Measurements from ENCODE around the gene PLEKHH2. TPM values are rescaled to one million over a fixed set of nuclear protein-coding genes. Genes with fewer than 3 reads are reported as not detected.
"Not testable (repeated sequence)": the region's sequence is repeated elsewhere in the genome, so short reads cannot be mapped to it uniquely, and the experiment has no call there.

The PLEKHH2 gene
- total and polyA plus RNA-seq, 2 donors = 7.0 to 53.6 TPM

- Histone ChIP-seq H3K4me1 (ENCODE audit: insufficient read depth) (no peaks in the 10 kb centered on the region), H3K4me3 (ENCODE audit: low read depth, low read length) (no peak overlapping the region), H3K27ac (ENCODE audit: low read depth) (no peak overlapping the region), H3K36me3 (ENCODE audit: insufficient read depth) (no peaks in the 10 kb centered on the region)
- 54% methylated on average over 2 of the region's 2 CpGs for WGBS
- no peak for DNase-seq (ENCODE audit: extremely low spot score)
Measured at GRCh38 chr2:43714164-43714563, 77.1 kb downstream of the PLEKHH2 start.

- H3K4me3 ChIP-seq (ENCODE audit: low read depth, low read length) = no peak overlapping the region
- no peak for DNase-seq (ENCODE audit: extremely low spot score)
- H3K36me3 ChIP-seq (ENCODE audit: insufficient read depth) = no peaks in the 10 kb centered on the region
- 94% methylated on average over 4 of the region's 4 CpGs for WGBS
- no peaks in the 10 kb centered on the region for H3K4me1 ChIP-seq (ENCODE audit: insufficient read depth)
- H3K27ac ChIP-seq (ENCODE audit: low read depth) = no peak overlapping the region
Measured at GRCh38 chr2:43715300-43716098, 78.4 kb downstream of the PLEKHH2 start.

- no peak overlapping the region for H3K4me3 ChIP-seq (ENCODE audit: low read depth, low read length)
- no peaks in the 10 kb centered on the region for H3K4me1 ChIP-seq (ENCODE audit: insufficient read depth)
- H3K27ac ChIP-seq (ENCODE audit: low read depth) = no peak overlapping the region
- no peaks in the 10 kb centered on the region for H3K36me3 ChIP-seq (ENCODE audit: insufficient read depth)
- no peak for DNase-seq (ENCODE audit: extremely low spot score)
Measured at GRCh38 chr2:43717322-43717721, 80.3 kb downstream of the PLEKHH2 start.

GRCh38 chr2:43718530-43719124, 81.6 kb downstream of the PLEKHH2 start:
- Histone ChIP-seq H3K36me3 (ENCODE audit: insufficient read depth) (no peaks in the 10 kb centered on the region), H3K27ac (ENCODE audit: low read depth) (no peak overlapping the region), H3K4me3 (ENCODE audit: low read depth, low read length) (no peak overlapping the region), H3K4me1 (ENCODE audit: insufficient read depth) (no peaks in the 10 kb centered on the region)
- no peak for DNase-seq (ENCODE audit: extremely low spot score)
- WGBS = 59% methylated on average over 5 of the region's 5 CpGs

- H3K27ac ChIP-seq (ENCODE audit: low read depth) = no peak overlapping the region
- no peaks in the 10 kb centered on the region for H3K4me1 ChIP-seq (ENCODE audit: insufficient read depth)
- no peaks in the 10 kb centered on the region for H3K36me3 ChIP-seq (ENCODE audit: insufficient read depth)
- peak; percentile 23 for DNase-seq (ENCODE audit: extremely low spot score)
- H3K4me3 ChIP-seq (ENCODE audit: low read depth, low read length) = no peak overlapping the region
- WGBS = 53% methylated on average over 4 of the region's 4 CpGs
Measured at GRCh38 chr2:43724728-43725526, 87.9 kb downstream of the PLEKHH2 start.

GRCh38 chr2:43725711-43726246, 88.7 kb downstream of the PLEKHH2 start:
- H3K4me1 ChIP-seq (ENCODE audit: insufficient read depth) = no peaks in the 10 kb centered on the region
- 97% methylated on average over 3 of the region's 3 CpGs for WGBS
- H3K27ac ChIP-seq (ENCODE audit: low read depth) = no peak overlapping the region
- DNase-seq (ENCODE audit: extremely low spot score) = no peak
- no peak overlapping the region for H3K4me3 ChIP-seq (ENCODE audit: low read depth, low read length)
- H3K36me3 ChIP-seq (ENCODE audit: insufficient read depth) = no peaks in the 10 kb centered on the region

GRCh38 chr2:43726961-43727633, 90.0 kb downstream of the PLEKHH2 start:
- not testable (repeated sequence) for H3K4me1 ChIP-seq (ENCODE audit: insufficient read depth); H3K4me3 ChIP-seq (ENCODE audit: low read depth, low read length); DNase-seq (ENCODE audit: extremely low spot score); H3K27ac ChIP-seq (ENCODE audit: low read depth); H3K36me3 ChIP-seq (ENCODE audit: insufficient read depth)
- 62% methylated on average over 11 of the region's 14 CpGs for WGBS

- DNase-seq (ENCODE audit: extremely low spot score) = no peak
- Histone ChIP-seq H3K4me3 (ENCODE audit: low read depth, low read length) (no peak overlapping the region), H3K27ac (ENCODE audit: low read depth) (no peak overlapping the region), H3K4me1 (ENCODE audit: insufficient read depth) (no peaks in the 10 kb centered on the region), H3K36me3 (ENCODE audit: insufficient read depth) (no peaks in the 10 kb centered on the region)
- WGBS = 99% methylated on average over 2 of the region's 2 CpGs
Measured at GRCh38 chr2:43727634-43728014, 90.6 kb downstream of the PLEKHH2 start.

GRCh38 chr2:43729491-43730174, 92.6 kb downstream of the PLEKHH2 start:
- H3K4me3 ChIP-seq (ENCODE audit: low read depth, low read length) = no peak overlapping the region
- H3K27ac ChIP-seq (ENCODE audit: low read depth) = no peak overlapping the region
- DNase-seq (ENCODE audit: extremely low spot score) = no peak
- no peaks in the 10 kb centered on the region for H3K4me1 ChIP-seq (ENCODE audit: insufficient read depth)
- H3K36me3 ChIP-seq (ENCODE audit: insufficient read depth) = no peaks in the 10 kb centered on the region
- WGBS = 44% methylated on average over 5 of the region's 5 CpGs

GRCh38 chr2:43731211-43731610, 94.2 kb downstream of the PLEKHH2 start:
- Histone ChIP-seq H3K4me1 (ENCODE audit: insufficient read depth) (no peaks in the 10 kb centered on the region), H3K4me3 (ENCODE audit: low read depth, low read length) (no peak overlapping the region), H3K27ac (ENCODE audit: low read depth) (no peak overlapping the region), H3K36me3 (ENCODE audit: insufficient read depth) (no peaks in the 10 kb centered on the region)
- no peak for DNase-seq (ENCODE audit: extremely low spot score)
- WGBS = 98% methylated on average over 1 of the region's 1 CpG

- 76% methylated on average over 6 of the region's 6 CpGs for whole genome bisulfite sequencing
- no peak for DNase-seq (ENCODE audit: extremely low spot score)
Measured at GRCh38 chr2:43736637-43737036, 99.6 kb downstream of the PLEKHH2 start.

GRCh38 chr2:43737097-43737854, 100.2 kb downstream of the PLEKHH2 start:
- no peaks in the 10 kb centered on the region for H3K4me1 ChIP-seq (ENCODE audit: insufficient read depth)
- no peak overlapping the region for H3K27ac ChIP-seq (ENCODE audit: low read depth)
- DNase-seq (ENCODE audit: extremely low spot score) = no peak
- H3K4me3 ChIP-seq (ENCODE audit: low read depth, low read length) = no peak overlapping the region
- 68% methylated on average over 8 of the region's 8 CpGs for WGBS
- H3K36me3 ChIP-seq (ENCODE audit: insufficient read depth) = no peaks in the 10 kb centered on the region

More at GRCh38 chr2:43736637-43737036, 99.6 kb downstream of the PLEKHH2 start:
- H3K4me3 ChIP-seq (ENCODE audit: low read depth, low read length) = no peak overlapping the region
- H3K27ac ChIP-seq (ENCODE audit: low read depth) = no peak overlapping the region
- no peaks in the 10 kb centered on the region for H3K4me1 ChIP-seq (ENCODE audit: insufficient read depth)
- H3K36me3 ChIP-seq (ENCODE audit: insufficient read depth) = no peaks in the 10 kb centered on the region

All from urinary bladder (tissue), 4 donors.